Stimulated activated naive CD4-positive, alpha-beta T cell (primary cell): Measurements from ENCODE around the gene MYCBP2.
A peak's percentile ranks its signal among the peaks of the same experiment; 100 is the strongest.
"Not testable (repeated sequence)": the region's sequence is repeated elsewhere in the genome, so short reads cannot be mapped to it uniquely, and the experiment has no call there.

Experiments
- DNase-seq, 6 experiments: peaks; one replicate each; lab custom pipeline; 2025; lab: John Stamatoyannopoulos, UW

The MYCBP2 gene

DNA sequence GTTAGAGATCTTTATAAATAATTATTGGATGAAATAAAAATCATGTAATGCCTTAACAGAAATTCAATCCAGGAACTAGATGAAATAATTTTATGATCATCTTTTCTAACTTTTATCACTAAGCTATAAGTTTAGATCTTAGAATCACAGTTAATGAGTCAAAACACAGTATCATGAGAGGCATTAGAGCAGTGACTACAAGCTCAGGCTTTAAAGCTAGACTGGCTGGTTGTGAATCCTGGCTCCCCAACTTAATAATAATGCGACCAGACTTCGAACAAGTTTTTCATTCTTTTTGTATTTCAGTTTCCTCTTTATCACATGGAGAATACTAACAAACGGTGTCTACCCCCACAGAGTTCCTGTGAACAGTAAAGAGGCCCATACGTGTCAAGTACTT lies 108.6 kb downstream of the MYCBP2 start:
- DNase-seq: no peak

DNA sequence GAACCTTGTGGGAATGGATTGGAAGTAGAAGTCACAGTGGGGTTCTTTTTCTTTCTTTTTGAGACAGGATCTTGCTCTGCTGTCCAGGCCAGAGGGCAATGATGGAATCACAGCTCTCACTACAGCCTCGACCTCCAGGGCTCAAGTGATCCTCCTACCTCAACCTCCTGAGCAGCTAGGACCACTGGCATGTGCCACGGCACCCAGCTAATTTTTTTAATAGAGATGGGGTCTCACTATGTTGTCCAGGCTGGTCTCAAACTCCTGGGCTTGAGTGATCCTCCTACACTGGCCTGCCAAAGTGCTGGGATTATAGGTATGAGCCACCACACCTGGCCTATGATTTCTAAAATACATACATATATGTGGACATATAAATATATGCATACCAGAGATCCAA lies 111.4 kb downstream of the MYCBP2 start:
- no peak for DNase-seq

DNA sequence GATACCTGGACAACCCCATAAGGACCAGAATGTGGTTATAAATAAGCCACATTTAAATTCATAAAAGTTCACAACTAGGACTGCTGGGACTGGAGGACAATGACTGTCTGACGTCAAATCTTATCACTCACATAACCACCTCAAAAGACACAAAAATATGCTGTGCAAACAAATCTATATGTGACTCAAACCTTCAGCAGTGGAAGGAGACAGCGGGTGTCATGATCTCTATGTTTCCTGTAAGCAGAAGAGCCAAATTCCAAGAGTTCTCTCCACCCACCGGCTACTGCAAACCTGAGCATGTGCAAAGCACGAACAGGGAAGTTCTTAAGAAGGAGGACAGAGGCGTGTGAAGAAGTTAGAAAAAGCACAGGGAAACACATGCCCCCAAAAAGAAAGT lies 113.2 kb downstream of the MYCBP2 start:
- no peak for DNase-seq

DNA sequence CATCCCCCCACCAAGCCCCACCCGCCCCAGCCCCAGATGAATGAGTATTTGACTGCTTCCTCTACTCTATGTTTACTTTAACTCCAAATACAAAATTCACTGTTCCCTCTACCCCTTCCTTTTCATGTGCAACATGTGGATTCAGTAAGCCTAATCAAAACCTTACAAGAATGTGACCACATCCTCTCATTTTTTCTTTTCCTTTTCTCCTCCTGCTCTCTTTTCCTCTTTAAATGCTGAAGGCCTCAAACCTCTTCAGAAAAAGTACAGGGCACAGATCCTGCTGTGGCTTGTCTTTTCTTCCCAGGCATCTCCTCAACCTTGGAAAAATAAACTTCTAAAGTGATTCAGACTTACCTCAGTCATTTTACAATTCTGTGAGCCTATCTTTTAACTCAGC lies 119.0 kb downstream of the MYCBP2 start:
- peak in 1 of 6 experiments; percentile 7 for DNase-seq

GRCh38 chr13:77198995-77199394 lies 127.9 kb downstream of the MYCBP2 start:
- DNase-seq: not testable (repeated sequence)

DNA sequence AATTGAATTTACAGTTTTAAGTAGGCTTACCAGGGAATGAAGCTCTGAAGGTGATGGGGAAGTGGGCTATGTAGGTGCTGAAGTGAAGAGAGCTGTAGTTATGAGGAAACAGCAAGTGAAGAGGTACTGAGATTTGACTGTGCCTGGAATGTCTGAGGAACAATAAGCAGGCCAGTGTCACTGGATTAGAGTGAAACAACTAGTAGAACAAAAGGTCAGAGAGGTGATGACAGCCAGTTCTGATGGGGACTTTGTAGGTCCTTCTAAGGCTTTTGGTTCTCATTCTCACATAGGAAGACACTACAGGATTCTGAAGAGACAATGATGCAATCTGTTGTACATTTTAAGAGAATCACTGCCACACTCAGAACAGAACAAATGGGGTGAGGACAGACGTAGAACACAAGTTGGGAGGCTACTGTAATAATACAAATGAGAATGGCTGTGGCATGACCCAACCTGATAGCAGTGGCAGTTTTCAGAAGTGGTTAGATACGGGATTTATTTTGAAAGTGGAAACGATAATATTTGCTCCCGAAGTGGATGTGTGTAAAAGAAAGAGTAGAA lies 130.8 kb downstream of the MYCBP2 start:
- DNase-seq: no peak

GRCh38 chr13:77190349-77190958 lies 136.4 kb downstream of the MYCBP2 start:
- DNase-seq: no peak

DNA sequence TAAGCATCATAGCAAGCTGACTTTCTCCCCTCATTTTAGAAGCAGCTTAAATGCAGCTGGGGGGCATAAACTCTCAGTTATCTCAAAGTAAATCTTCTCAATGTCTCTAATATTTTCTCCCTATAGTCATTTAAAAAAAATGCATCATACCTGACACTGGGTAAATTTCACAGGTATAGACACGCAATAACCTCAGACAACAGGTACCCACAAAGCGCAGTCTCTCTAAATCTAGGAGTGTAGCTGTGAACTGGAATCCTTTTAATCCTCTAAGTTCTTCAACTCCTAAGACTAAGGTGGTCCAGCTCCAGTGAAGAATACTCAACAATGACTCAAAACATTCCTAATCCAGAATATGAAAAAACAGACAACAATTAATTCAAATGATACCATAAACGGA lies 141.2 kb downstream of the MYCBP2 start:
- no peak for DNase-seq

GRCh38 chr13:77184455-77184854 lies 142.4 kb downstream of the MYCBP2 start:
- DNase-seq: no peak

GRCh38 chr13:77180011-77180410 lies 146.9 kb downstream of the MYCBP2 start:
- DNase-seq: no peak

- no peak for DNase-seq
Observed at GRCh38 chr13:77177646-77178045, 149.2 kb downstream of the MYCBP2 start.

GRCh38 chr13:77176350-77176749 lies 150.5 kb downstream of the MYCBP2 start:
- no peak for DNase-seq

DNA sequence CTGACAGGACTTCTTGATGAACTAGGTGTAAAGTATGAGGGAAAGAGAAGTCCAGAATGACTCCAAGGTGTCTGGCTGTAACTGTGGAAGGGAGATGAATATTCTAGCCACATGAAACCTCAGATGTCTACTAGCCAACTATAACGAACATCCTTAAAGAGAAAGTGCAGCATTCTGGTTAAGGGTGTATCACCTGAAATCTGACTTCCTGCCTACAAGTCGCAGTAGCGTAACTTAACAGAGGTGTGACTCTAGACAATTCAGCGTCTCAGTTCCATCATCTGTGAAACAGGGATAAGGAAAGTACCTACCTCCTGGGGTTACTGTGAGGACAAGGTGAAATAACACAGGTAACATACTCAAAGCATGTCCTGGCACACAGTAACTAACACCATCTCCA lies 154.2 kb downstream of the MYCBP2 start:
- DNase-seq: no peak

DNA sequence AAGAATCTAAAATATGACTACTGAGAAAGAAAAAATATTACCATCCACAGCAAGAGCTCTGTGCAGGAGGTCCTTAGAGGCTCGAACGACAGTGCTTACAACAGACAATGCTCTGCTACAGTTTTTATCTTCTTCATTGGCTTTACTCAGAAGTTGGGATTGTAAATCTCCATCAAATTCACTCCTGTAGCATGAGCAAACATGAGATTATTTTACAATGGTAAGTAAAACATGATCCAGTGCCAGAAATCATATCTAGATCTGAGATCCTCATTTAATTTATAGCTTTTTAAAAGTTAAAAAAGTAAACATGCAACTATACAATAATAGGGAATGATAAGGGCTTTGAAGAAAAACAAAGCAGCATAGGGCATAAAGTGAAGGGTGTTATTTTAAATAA lies 155.4 kb downstream of the MYCBP2 start:
- DNase-seq: no peak

DNA sequence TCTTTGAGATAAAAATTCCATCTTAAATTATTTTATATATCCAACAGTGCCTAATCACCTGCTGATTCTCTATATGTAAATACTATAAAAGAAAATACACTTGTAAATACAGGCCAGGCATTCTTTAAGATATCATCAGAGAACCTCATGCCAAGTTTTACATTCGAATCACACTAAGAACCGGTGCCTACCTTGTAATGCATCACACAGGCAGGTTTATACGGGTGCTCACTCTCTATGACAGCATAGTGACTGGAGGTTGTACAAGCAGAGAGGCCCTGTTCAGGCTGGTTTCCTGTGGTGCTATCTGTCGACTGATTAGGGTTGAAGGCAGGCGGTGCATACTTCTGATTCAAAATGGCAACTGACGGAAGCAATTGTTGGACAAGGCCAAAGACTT lies 158.7 kb downstream of the MYCBP2 start:
- DNase-seq: no peak

DNA sequence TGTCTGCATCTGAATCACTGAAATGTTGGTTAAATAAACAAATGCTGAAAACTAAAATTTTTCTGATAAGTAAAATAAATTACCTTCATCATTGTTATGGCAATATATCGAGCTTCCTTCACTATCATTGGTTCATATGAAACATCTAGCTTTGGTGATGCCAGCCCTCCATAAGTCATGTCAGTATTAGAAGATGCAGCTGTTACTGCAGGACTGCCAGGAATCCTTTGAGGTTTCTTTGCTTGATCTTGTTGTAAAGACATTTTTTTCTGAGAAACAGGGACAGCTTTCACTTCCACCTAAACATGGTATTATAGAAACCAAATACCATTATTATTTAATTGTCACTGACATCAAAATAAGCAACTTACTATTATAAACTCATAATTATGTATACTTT lies 176.2 kb downstream of the MYCBP2 start:
- DNase-seq: no peak

GRCh38 chr13:77143431-77143830 lies 183.5 kb downstream of the MYCBP2 start:
- no peak for DNase-seq

DNA sequence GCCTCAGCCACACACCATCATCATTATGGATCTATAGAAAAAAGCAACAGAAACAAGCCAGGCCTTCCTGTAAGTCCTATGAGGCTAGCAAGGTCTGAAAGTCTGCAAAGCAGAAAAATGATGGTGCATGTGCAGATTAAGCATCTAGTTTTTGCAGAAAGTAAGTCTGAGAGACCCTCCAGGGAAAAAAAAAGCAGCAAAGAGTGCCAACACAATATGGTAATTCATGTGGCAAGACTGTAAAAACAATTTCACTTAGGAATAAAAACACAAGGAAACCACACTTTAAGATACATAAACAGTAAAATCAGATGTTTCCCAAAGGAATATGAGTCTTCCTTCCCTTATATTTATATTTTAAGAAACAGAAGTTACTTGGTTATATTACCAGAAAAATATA lies 187.6 kb downstream of the MYCBP2 start:
- DNase-seq: no peak

DNA sequence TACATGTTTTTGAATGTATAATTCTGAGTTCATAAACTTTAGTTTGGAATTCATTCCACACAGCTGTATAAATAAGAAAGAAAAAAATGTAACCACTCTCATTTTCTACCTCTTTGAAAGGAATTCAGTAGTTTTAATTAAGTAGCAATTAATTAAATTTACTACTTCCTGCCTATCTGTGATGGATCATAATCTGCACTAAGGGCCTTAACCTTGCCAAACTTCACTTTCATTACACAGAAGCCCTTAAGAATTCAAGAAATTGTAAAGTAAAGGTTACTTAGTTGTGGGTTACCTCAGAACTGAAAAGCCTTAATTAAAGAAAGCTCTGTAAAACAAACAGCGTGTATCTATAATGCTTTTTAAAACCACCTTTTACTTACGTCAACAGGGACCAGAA lies 188.1 kb downstream of the MYCBP2 start:
- no peak for DNase-seq

DNA sequence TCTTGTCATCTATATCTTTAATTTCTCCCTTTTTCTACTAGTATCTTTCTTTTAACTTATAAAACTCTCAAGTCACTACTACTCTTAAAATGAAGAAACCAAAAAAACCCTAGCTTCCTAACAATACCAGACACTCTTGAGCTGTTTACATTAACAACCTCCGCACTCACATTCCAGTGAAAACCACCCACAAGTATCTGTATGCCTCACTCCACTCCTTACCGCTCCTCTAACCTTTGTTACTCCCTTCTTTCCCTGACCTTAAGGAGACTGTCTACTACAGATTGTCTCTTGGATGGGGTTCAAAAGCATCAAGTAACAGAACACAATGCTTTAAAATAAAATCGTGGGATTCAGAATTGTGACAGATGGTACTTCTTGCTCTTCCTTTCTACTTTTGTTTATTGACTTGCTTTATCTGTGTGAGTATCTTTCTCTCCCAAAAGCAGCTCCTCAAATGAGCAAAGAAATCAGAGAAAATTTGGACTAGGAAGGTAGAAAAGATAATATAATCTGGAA lies 189.9 kb downstream of the MYCBP2 start:
- DNase-seq: no peak

GRCh38 chr13:77124423-77124822 lies 202.5 kb downstream of the MYCBP2 start:
- DNase-seq: no peak

GRCh38 chr13:77118134-77118533 lies 208.8 kb downstream of the MYCBP2 start:
- DNase-seq: no peak

GRCh38 chr13:77114271-77114670 lies 212.6 kb downstream of the MYCBP2 start:
- no peak for DNase-seq

DNA sequence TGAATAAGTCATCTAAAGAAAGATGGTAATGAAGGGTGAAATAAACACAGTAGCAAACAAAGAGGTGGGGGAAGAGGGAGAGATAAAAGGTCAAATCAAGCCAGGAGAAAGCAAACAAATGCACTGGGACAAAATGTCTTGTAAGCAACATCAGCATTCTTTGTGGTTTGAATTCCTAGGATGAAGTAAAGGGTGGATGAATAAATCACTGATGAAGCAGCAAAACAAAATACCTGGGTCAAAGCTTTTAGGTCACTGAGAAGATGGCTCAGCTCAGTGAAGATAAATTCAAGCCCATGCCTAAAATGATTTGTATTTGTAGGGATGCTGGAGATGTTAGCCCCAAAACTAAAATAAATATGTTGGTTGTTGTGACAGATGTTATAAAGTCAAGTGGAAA lies 213.4 kb downstream of the MYCBP2 start:
- no peak for DNase-seq
